ENCODE data around the gene MRFAP1. TPM values are rescaled to one million over a fixed set of nuclear protein-coding genes. Genes with fewer than 3 reads are reported as not detected.
A peak's percentile ranks its signal among the peaks of the same experiment; 100 is the strongest.

The MRFAP1 gene
- total and polyA plus RNA-seq, 10 of the 15 experiments (the other 5 are each of a cell fraction or from before 2014, with no cell fraction given), result 18.7 to 105 (median 80.8) TPM

GRCh38 chr4:6673660-6674499, 33.4 kb downstream of the MRFAP1 start (continued):
- TF ChIP-seq HDGF (IDR thresholded peaks at IDR 0.05), result 0 out of 2 replicates have a peak, but pooled peaks have one; percentile 22
- TF ChIP-seq DPF2 (IDR thresholded peaks at IDR 0.05), result peak; percentile 61; the same call in 1 of the 2 replicates
- TF ChIP-seq, protein P1, sequence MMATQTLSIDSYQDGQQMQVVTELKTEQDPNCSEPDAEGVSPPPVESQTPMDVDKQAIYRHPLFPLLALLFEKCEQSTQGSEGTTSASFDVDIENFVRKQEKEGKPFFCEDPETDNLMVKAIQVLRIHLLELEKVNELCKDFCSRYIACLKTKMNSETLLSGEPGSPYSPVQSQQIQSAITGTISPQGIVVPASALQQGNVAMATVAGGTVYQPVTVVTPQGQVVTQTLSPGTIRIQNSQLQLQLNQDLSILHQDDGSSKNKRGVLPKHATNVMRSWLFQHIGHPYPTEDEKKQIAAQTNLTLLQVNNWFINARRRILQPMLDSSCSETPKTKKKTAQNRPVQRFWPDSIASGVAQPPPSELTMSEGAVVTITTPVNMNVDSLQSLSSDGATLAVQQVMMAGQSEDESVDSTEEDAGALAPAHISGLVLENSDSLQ (IDR thresholded peaks at IDR 0.05), result no peak
- TF ChIP-seq ZBED1 (IDR thresholded peaks at IDR 0.05; ENCODE audit: borderline replicate concordance), result 0 out of 2 replicates have a peak, but pooled peaks have one; percentile 39
- no peak for TF ChIP-seq BACH1 (IDR thresholded peaks at IDR 0.05; ENCODE audit: borderline replicate concordance)
- TF ChIP-seq POLR2AphosphoS5 (IDR thresholded peaks at IDR 0.05; ENCODE audit: low read length), result peak; percentile 77; the same call in 1 of the 2 replicates
- TF ChIP-seq GATAD2B (conservative IDR thresholded peaks at IDR 0.05; ENCODE audit: low read depth), result peak; percentile 94
- TF ChIP-seq, protein P2, sequence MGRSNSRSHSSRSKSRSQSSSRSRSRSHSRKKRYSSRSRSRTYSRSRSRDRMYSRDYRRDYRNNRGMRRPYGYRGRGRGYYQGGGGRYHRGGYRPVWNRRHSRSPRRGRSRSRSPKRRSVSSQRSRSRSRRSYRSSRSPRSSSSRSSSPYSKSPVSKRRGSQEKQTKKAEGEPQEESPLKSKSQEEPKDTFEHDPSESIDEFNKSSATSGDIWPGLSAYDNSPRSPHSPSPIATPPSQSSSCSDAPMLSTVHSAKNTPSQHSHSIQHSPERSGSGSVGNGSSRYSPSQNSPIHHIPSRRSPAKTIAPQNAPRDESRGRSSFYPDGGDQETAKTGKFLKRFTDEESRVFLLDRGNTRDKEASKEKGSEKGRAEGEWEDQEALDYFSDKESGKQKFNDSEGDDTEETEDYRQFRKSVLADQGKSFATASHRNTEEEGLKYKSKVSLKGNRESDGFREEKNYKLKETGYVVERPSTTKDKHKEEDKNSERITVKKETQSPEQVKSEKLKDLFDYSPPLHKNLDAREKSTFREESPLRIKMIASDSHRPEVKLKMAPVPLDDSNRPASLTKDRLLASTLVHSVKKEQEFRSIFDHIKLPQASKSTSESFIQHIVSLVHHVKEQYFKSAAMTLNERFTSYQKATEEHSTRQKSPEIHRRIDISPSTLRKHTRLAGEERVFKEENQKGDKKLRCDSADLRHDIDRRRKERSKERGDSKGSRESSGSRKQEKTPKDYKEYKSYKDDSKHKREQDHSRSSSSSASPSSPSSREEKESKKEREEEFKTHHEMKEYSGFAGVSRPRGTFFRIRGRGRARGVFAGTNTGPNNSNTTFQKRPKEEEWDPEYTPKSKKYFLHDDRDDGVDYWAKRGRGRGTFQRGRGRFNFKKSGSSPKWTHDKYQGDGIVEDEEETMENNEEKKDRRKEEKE (IDR thresholded peaks at IDR 0.05), result peak; percentile 16; the same call in 1 of the 2 replicates
- no peak for TF ChIP-seq RCOR1 (conservative IDR thresholded peaks at IDR 0.05; ENCODE audit: low read depth, low read length)
- peak; percentile 95 for TF ChIP-seq TAF1 (IDR thresholded peaks at IDR 0.05; ENCODE audit: borderline replicate concordance, low read depth, low read length)
- TF ChIP-seq POLR2A (IDR thresholded peaks at IDR 0.05; ENCODE audit: low read depth, low read length), result peak; percentile 92
- no peak for TF ChIP-seq ZZZ3 (IDR thresholded peaks at IDR 0.05; ENCODE audit: control insufficient read depth, insufficient read length, low read depth)
- 0 out of 3 replicates have a peak, but pooled peaks have one; percentile 26 for TF ChIP-seq POU2F2 (IDR thresholded peaks at IDR 0.05; ENCODE audit: borderline replicate concordance, low read depth, low read length)
- peak; percentile 87 for TF ChIP-seq E2F4 (IDR thresholded peaks at IDR 0.05; ENCODE audit: low read depth, low read length)
- TF ChIP-seq NKRF (conservative IDR thresholded peaks at IDR 0.05), result peak; percentile 72
- no peak; the same call in 1 of the 2 replicates for TF ChIP-seq PML (IDR thresholded peaks at IDR 0.05; ENCODE audit: low read length)
- peak; percentile 47 for TF ChIP-seq HCFC1 (IDR thresholded peaks at IDR 0.05; ENCODE audit: low read length)
- TF ChIP-seq KAT2A (conservative IDR thresholded peaks at IDR 0.05; ENCODE audit: control insufficient read depth, low read depth, low read length), result no peak
- peak; percentile 16; the same call in 1 of the 2 replicates for TF ChIP-seq SMARCA5 (IDR thresholded peaks at IDR 0.05)

Measured in GM12878 (cell line).